B cell (primary cell): ENCODE measurements around the gene ASPHD2. TPM values are rescaled to one million over a fixed set of nuclear protein-coding genes. Genes with fewer than 3 reads are reported as not detected.

Source experiments
- ATAC-seq: fragments of 200-7000 bp; cut with Tn5 transposase; one replicate; pipeline ENCODE4 v1.10.0; 2021; ENCODE audit warnings: low read depth, mild to moderate bottlenecking, moderate number of reproducible peaks, moderate library complexity
- CTCF ChIA-PET: fragments of 350-600 bp; sonication (Branson Sonifier 250); formaldehyde crosslinking; loops from one replicate; lab custom pipeline; 2021; ENCODE audit warnings: antibody characterized with exemption, inconsistent platforms; lab: Charles Lee
- POLR2A ChIA-PET: fragments of 350-600 bp; sonication (Branson Sonifier 250); formaldehyde crosslinking; loops from one replicate; lab custom pipeline; 2021; ENCODE audit warnings: antibody characterized with exemption; lab: Charles Lee
- DNase-seq: peaks from one replicate; pipeline ENCODE4 v3.0.0; 2013
- H2AFZ ChIP-seq: 2 replicates; pipeline ENCODE4 v1.6.1; 2012; ENCODE audit warnings: mild to moderate bottlenecking, low read depth, low read length; ENCODE audit not compliant: insufficient read depth, poor library complexity, severe bottlenecking
- H3K27ac ChIP-seq, 2 donors: 1 replicate in 1 of 2; 2 replicates in 1 of 2; pipeline ENCODE4 v1.5.1; 2012 to 2013; ENCODE audit warnings: low read length in 2 of 2, mild to moderate bottlenecking in 2 of 2, moderate library complexity in 1 of 2
- H3K27me3 ChIP-seq, 4 experiments: fragments of 200-600 bp in 1 of 4; sonication (generic) in 1 of 4; replicated peaks in 1 of 4; 1 replicate in 2 of 4; 2 replicates in 2 of 4; pipeline versions ENCODE4 v1.6.1 to v1.7.0; 2013 to 2016; ENCODE audit warnings: low read length in 3 of 4, mild to moderate bottlenecking in 2 of 4, mixed read lengths in 1 of 4, moderate library complexity in 1 of 4; ENCODE audit not compliant: insufficient read depth in 4 of 4, control insufficient read depth in 3 of 4; ENCODE audit errors: control extremely low read depth in 1 of 4
- H3K36me3 ChIP-seq, 2 experiments: replicated peaks in 1 of 2; 1 replicate in 1 of 2; 2 replicates in 1 of 2; pipeline versions ENCODE4 v1.6.1 to v1.7.1; 2013; ENCODE audit warnings: low read length in 1 of 2; ENCODE audit not compliant: insufficient read depth in 2 of 2, control insufficient read depth in 1 of 2; ENCODE audit errors: control extremely low read depth in 1 of 2, extremely low read depth in 1 of 2
- H3K4me1 ChIP-seq, 2 donors: fragments of 200-600 bp in 1 of 2; sonication (generic) in 1 of 2; 1 replicate in 1 of 2; 2 replicates in 1 of 2; pipeline versions ENCODE4 v1.5.1 to v1.6.1; 2013 to 2017; ENCODE audit warnings: low read length in 2 of 2; ENCODE audit not compliant: control insufficient read depth in 2 of 2, insufficient read depth in 2 of 2
- H3K4me2 ChIP-seq: replicated peaks from 2 replicates; pipeline ENCODE3; 2012; ENCODE audit warnings: mild to moderate bottlenecking, low read depth, low read length; ENCODE audit not compliant: poor library complexity, severe bottlenecking
- H3K4me3 ChIP-seq, 5 experiments: fragments of 200-600 bp in 1 of 5; sonication (generic) in 1 of 5; 1 replicate in 3 of 5; 2 replicates in 2 of 5; pipeline versions ENCODE4 v1.5.1 to v1.7.0; 2011 to 2016; ENCODE audit warnings: low read length in 4 of 5, mild to moderate bottlenecking in 4 of 5, low read depth in 2 of 5, control low read depth in 1 of 5, moderate library complexity in 1 of 5; ENCODE audit not compliant: insufficient read depth in 1 of 5; ENCODE audit errors: control extremely low read depth in 1 of 5, extremely low read depth in 1 of 5
- H3K79me2 ChIP-seq: fragments of 200-600 bp; sonication (generic); one replicate; pipeline ENCODE4 v1.6.0; 2016; ENCODE audit warnings: low read length; ENCODE audit not compliant: control insufficient read depth, insufficient read depth
- H3K9ac ChIP-seq: fragments of 200-600 bp; sonication (generic); 2 replicates; pipeline ENCODE4 v1.6.1; 2017; ENCODE audit warnings: mild to moderate bottlenecking, low read length, moderate library complexity
- H3K9me3 ChIP-seq, 3 donors: one replicate each; pipeline versions ENCODE4 v1.6.1 to v1.7.1; 2013; ENCODE audit warnings: low read length in 2 of 3; ENCODE audit not compliant: control insufficient read depth in 2 of 3, insufficient read depth in 1 of 3; ENCODE audit errors: control extremely low read depth in 1 of 3
- H4K20me1 ChIP-seq: 2 replicates; pipeline ENCODE4 v1.6.0; 2012; ENCODE audit warnings: mild to moderate bottlenecking, low read length; ENCODE audit not compliant: insufficient read depth, control insufficient read depth, poor library complexity, severe bottlenecking
- H3K27ac Mint-ChIP-seq: one replicate; pipeline ENCODE4 v1.8.0; 2021; ENCODE audit warnings: mixed read lengths
- H3K27me3 Mint-ChIP-seq: one replicate; pipeline ENCODE4 v1.8.0; 2021; ENCODE audit warnings: mixed read lengths
- H3K4me1 Mint-ChIP-seq: one replicate; pipeline ENCODE4 v1.8.0; 2021; ENCODE audit warnings: mixed read lengths
- H3K4me3 Mint-ChIP-seq: one replicate; pipeline ENCODE4 v1.8.0; 2021; ENCODE audit warnings: mixed read lengths
- H3K9me3 Mint-ChIP-seq: one replicate; pipeline ENCODE4 v1.8.0; 2022; ENCODE audit warnings: mixed read lengths; ENCODE audit not compliant: insufficient read depth
- EZH2 ChIP-seq: IDR thresholded peaks from 2 replicates; pipeline ENCODE4 v1.6.1; 2012; ENCODE audit warnings: borderline replicate concordance, low read depth, mild to moderate bottlenecking, moderate library complexity, low read length; ENCODE audit not compliant: insufficient read depth, poor library complexity, severe bottlenecking
- WGBS: methylation state at CpG from one replicate; pipeline ENCODE4 v1.1.5; 2013; ENCODE audit warnings: missing lambda C conversion rate; ENCODE audit not compliant: insufficient coverage; 5-methylcytosine and 5-hydroxymethylcytosine counted together
- intact Hi-C: fragments of 100-400 bp; cut with micrococcal nuclease; formaldehyde crosslinking; loops from one replicate; pipeline ENCODE4 v1.10.0; 2022
- polyA plus RNA-seq: library from polyadenylated mRNA; depleted of rRNA; stranded (reverse); fragments of >200 nt; gene quantifications from 2 replicates; pipeline ENCODE4 v1.2.3, GENCODE V29; 2012
- total RNA-seq, 2 donors: library from RNA; stranded (reverse); fragments of 120-200 nt in 1 of 2; gene quantifications; 1 replicate in 1 of 2; 2 replicates in 1 of 2; pipeline versions ENCODE4 v1.2.3 to v1.2.4, GENCODE V29; 2013 to 2022
- TF ChIP-seq, protein P1 (sequence below): fragments of 200-600 bp; IDR thresholded peaks from one replicate; pipeline ENCODE4 v1.8.0; 2022; ENCODE audit warnings: antibody characterized with exemption, mild to moderate bottlenecking

Gene ASPHD2
- total and polyA plus RNA-seq, 2 donors (not counting 1 experiment from before 2014, with no cell fraction given), result 5.7 to 7.3 TPM

DNA sequence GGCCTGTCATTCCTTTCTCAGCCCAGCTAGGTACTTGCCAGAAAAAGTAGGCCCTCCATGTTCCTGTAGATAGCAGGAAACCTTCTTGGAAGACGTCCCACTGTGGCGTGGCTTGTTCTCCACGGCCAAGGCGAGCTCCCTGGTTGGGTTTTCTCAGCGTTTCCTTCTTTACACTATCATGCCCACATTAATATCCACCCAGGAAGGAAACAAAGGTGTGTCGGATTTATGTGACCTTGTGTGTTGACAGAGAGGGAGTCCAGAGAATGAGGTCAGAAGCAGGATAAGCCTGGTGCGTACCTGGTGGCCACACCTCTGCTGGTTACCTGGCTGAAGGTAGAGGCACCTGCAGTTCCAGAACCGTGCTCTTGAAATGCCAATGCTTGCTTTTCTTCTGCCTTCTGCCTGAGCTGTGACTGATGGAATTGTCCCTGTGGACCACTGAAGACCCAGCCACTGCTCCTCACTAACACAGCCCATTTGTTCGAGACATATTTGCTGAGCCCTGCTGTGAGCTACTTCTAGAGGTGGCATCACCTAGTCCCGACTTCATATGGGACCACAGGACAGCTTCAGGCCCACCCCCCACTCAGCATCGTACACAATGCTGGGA, 7.9 kb downstream of the ASPHD2 start:
- peaks cover 39% of the 10 kb centered on the region for H3K4me1 Mint-ChIP-seq
- CTCF ChIA-PET, result interaction anchor here (1.4 to 1.7 kb wide), 3 partner anchors 24 to 42 kb away, joined by 3 to 7 read pairs (median 5); no protein-coding TSS in a partner anchor

More for the DNA sequence above, 7.9 kb downstream of the ASPHD2 start:
- no peak overlapping the region for H3K27ac ChIP-seq
- H3K27me3 ChIP-seq, result no peaks in the 10 kb centered on the region
- peaks cover 0 to 3% (median 0%) of the 10 kb centered on the region in 3 donors for H3K9me3 ChIP-seq
- Mint-ChIP-seq H3K27me3 (no peaks in the 10 kb centered on the region), H3K27ac (no peak overlapping the region), H3K4me3 (no peak overlapping the region), H3K9me3 (no peaks in the 10 kb centered on the region)
- ATAC-seq, result no peak
- H3K36me3 ChIP-seq, result peaks cover 11 to 42% of the 10 kb centered on the region in 2 experiments
- TF ChIP-seq EZH2, result no peak
- TF ChIP-seq, protein P1, sequence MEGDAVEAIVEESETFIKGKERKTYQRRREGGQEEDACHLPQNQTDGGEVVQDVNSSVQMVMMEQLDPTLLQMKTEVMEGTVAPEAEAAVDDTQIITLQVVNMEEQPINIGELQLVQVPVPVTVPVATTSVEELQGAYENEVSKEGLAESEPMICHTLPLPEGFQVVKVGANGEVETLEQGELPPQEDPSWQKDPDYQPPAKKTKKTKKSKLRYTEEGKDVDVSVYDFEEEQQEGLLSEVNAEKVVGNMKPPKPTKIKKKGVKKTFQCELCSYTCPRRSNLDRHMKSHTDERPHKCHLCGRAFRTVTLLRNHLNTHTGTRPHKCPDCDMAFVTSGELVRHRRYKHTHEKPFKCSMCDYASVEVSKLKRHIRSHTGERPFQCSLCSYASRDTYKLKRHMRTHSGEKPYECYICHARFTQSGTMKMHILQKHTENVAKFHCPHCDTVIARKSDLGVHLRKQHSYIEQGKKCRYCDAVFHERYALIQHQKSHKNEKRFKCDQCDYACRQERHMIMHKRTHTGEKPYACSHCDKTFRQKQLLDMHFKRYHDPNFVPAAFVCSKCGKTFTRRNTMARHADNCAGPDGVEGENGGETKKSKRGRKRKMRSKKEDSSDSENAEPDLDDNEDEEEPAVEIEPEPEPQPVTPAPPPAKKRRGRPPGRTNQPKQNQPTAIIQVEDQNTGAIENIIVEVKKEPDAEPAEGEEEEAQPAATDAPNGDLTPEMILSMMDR, result no peak
- no peak for DNase-seq
- no peak overlapping the region for H2AFZ ChIP-seq
- POLR2A ChIA-PET, result interaction anchor here (1.2 kb wide), 1 partner anchor 12 kb away, joined by 3 read pairs; no protein-coding TSS in a partner anchor
- H3K4me2 ChIP-seq, result no peak overlapping the region
- H3K4me1 ChIP-seq, result peaks cover 13 to 17% of the 10 kb centered on the region in 2 donors
- intact Hi-C loops, result no loop called here
- 92% methylated on average over 7 of the region's 11 CpGs for WGBS
- H3K9ac ChIP-seq, result no peak overlapping the region
- H4K20me1 ChIP-seq, result peaks cover 22% of the 10 kb centered on the region
- peaks cover 86% of the 10 kb centered on the region for H3K79me2 ChIP-seq
- H3K4me3 ChIP-seq, result no peak overlapping the region
